ENCODE results near the gene NHEJ1.

GRCh38 chr2:219082332-219082958 lies 78.2 kb downstream of the NHEJ1 start:
- no peak for TF ChIP-seq CTCF (IDR thresholded peaks at IDR 0.05)
- TF ChIP-seq POLR2A (IDR thresholded peaks at IDR 0.05), result no peak
